H1 (cell line): ENCODE data around the gene DVL1. TPM values are rescaled to one million over a fixed set of nuclear protein-coding genes. Genes with fewer than 3 reads are reported as not detected.

ENCODE experiments used
- CTCF ChIA-PET: fragments of 300-600 bp; sonication (Branson Sonifier 250); formaldehyde crosslinking; loops from one replicate; lab custom pipeline; 2021; ENCODE audit not compliant: partially characterized antibody; lab: Charles Lee
- POLR2A ChIA-PET: fragments of 300-600 bp; sonication (Branson Sonifier 250); formaldehyde crosslinking; loops from one replicate; lab custom pipeline; 2021; ENCODE audit warnings: inconsistent platforms; ENCODE audit not compliant: partially characterized antibody; lab: Charles Lee
- DNase-seq, 2 experiments: peaks; one replicate each; pipeline versions ENCODE4 v3.0.0 to v3.0.0-alpha.2; 2010 to 2022; ENCODE audit warnings: low spot score in 2 of 2, low read depth in 1 of 2, mixed read lengths in 1 of 2
- FAIRE-seq: peaks from 2 replicates; lab custom pipeline; 2011; peaks lifted over from hg19 to GRCh38; lab: Jason Lieb, UNC
- H2AFZ ChIP-seq: 2 replicates; pipeline ENCODE4 v1.8.1; 2012; ENCODE audit warnings: low read length, inconsistent platforms
- H2AK5ac ChIP-seq: 2 replicates; pipeline ENCODE4 v1.6.1; 2013; ENCODE audit warnings: low read depth, low read length
- H2BK120ac ChIP-seq: replicated peaks from 2 replicates; pipeline ENCODE3; 2013; ENCODE audit warnings: low read depth, low read length, inconsistent platforms
- H2BK12ac ChIP-seq: 2 replicates; pipeline ENCODE4 v1.6.1; 2013; ENCODE audit warnings: low read depth, low read length
- H2BK15ac ChIP-seq: 2 replicates; pipeline ENCODE4 v1.6.1; 2013; ENCODE audit warnings: low read length
- H2BK20ac ChIP-seq: 2 replicates; pipeline ENCODE4 v1.6.1; 2013; ENCODE audit warnings: low read length
- H2BK5ac ChIP-seq: 2 replicates; pipeline ENCODE4 v1.6.1; 2013; ENCODE audit warnings: low read depth, low read length
- H3K14ac ChIP-seq: 2 replicates; pipeline ENCODE4 v1.6.1; 2013; ENCODE audit warnings: inconsistent platforms; ENCODE audit not compliant: insufficient read length
- H3K18ac ChIP-seq: 2 replicates; pipeline ENCODE4 v1.6.1; 2013; ENCODE audit warnings: low read length; ENCODE audit errors: extremely low read depth
- H3K23ac ChIP-seq: 2 replicates; pipeline ENCODE4 v1.6.1; 2013; ENCODE audit warnings: inconsistent platforms; ENCODE audit not compliant: insufficient read length
- H3K23me2 ChIP-seq: 2 replicates; pipeline ENCODE4 v1.6.1; 2013; ENCODE audit warnings: low read depth, low read length
- H3K27ac ChIP-seq: 2 replicates; pipeline ENCODE4 v1.6.1; 2011; ENCODE audit warnings: low read depth, low read length, inconsistent platforms
- H3K27me3 ChIP-seq, 4 experiments: replicated peaks in 1 of 4; 1 replicate in 1 of 4; 2 replicates in 3 of 4; pipeline versions ENCODE4 v1.6.1 to v1.8.1; 2011 to 2013; ENCODE audit warnings: low read length in 3 of 4, mild to moderate bottlenecking in 3 of 4, inconsistent platforms in 2 of 4, mixed read lengths in 2 of 4, moderate library complexity in 1 of 4; ENCODE audit not compliant: control insufficient read depth in 3 of 4, insufficient read depth in 3 of 4; ENCODE audit errors: extremely low read depth in 1 of 4
- H3K36me3 ChIP-seq, 4 experiments: 2 replicates each; pipeline versions ENCODE4 v1.6.1 to v1.8.1; 2011 to 2013; ENCODE audit warnings: mild to moderate bottlenecking in 4 of 4, low read length in 3 of 4, moderate library complexity in 2 of 4, control low read depth in 1 of 4, inconsistent platforms in 1 of 4; ENCODE audit not compliant: insufficient read depth in 4 of 4, control insufficient read depth in 2 of 4
- H3K4ac ChIP-seq: replicated peaks from 2 replicates; pipeline ENCODE3; 2013; ENCODE audit warnings: low read length, low read depth, mixed read lengths, inconsistent platforms; ENCODE audit not compliant: insufficient read length
- H3K4me1 ChIP-seq, 4 experiments: replicated peaks in 1 of 4; 1 replicate in 1 of 4; 2 replicates in 3 of 4; pipeline versions ENCODE4 v1.6.1 to v1.8.1; 2011 to 2013; ENCODE audit warnings: low read length in 3 of 4, inconsistent platforms in 2 of 4, mixed read lengths in 1 of 4; ENCODE audit not compliant: insufficient read depth in 4 of 4, control insufficient read depth in 3 of 4
- H3K4me2 ChIP-seq, 2 experiments: 2 replicates each; pipeline versions ENCODE4 v1.6.1 to v1.8.1; 2011 to 2013; ENCODE audit warnings: low read depth in 2 of 2, low read length in 2 of 2, control low read depth in 1 of 2, inconsistent platforms in 1 of 2, mild to moderate bottlenecking in 1 of 2; ENCODE audit not compliant: insufficient read depth in 1 of 2
- H3K4me3 ChIP-seq, 4 experiments: fragments of 200-600, 300-600 bp in 1 of 4; sonication (generic), shearing (Covaris generic), sonication (Bioruptor Twin) in 1 of 4; 2 replicates each; pipeline versions ENCODE4 v1.5.1 to v1.8.1; 2011 to 2016; ENCODE audit warnings: low read length in 4 of 4, low read depth in 3 of 4, control low read depth in 2 of 4, inconsistent platforms in 2 of 4, mild to moderate bottlenecking in 2 of 4, mixed read lengths in 1 of 4, moderate library complexity in 1 of 4; ENCODE audit not compliant: insufficient read depth in 2 of 4; ENCODE audit errors: extremely low read depth in 1 of 4
- H3K56ac ChIP-seq: replicated peaks from 2 replicates; pipeline ENCODE3; 2013; ENCODE audit warnings: low read depth, mild to moderate bottlenecking, mixed read lengths, low read length, inconsistent platforms; ENCODE audit not compliant: insufficient read length
- H3K79me1 ChIP-seq: 2 replicates; pipeline ENCODE4 v1.6.1; 2013; ENCODE audit warnings: low read depth, low read length, control low read depth
- H3K79me2 ChIP-seq, 2 experiments: 2 replicates each; pipeline versions ENCODE4 v1.6.1 to v1.8.1; 2012 to 2013; ENCODE audit warnings: low read length in 2 of 2, mild to moderate bottlenecking in 2 of 2, inconsistent platforms in 1 of 2; ENCODE audit not compliant: insufficient read depth in 2 of 2, control insufficient read depth in 1 of 2
- H3K9ac ChIP-seq, 4 experiments: replicated peaks in 1 of 4; 1 replicate in 1 of 4; 2 replicates in 3 of 4; pipeline versions ENCODE4 v1.6.1 to v1.8.1; 2011 to 2013; ENCODE audit warnings: low read depth in 3 of 4, low read length in 3 of 4, control low read depth in 2 of 4, mild to moderate bottlenecking in 2 of 4, moderate library complexity in 2 of 4, inconsistent platforms in 1 of 4; ENCODE audit errors: extremely low read depth in 1 of 4
- H3K9me3 ChIP-seq, 2 experiments: 2 replicates each; pipeline versions ENCODE4 v1.6.1 to v1.8.1; 2012 to 2013; ENCODE audit warnings: mild to moderate bottlenecking in 2 of 2, moderate library complexity in 2 of 2, control low read depth in 1 of 2, inconsistent platforms in 1 of 2, low read depth in 1 of 2, low read length in 1 of 2, mixed read lengths in 1 of 2; ENCODE audit not compliant: insufficient read depth in 2 of 2
- H4K20me1 ChIP-seq, 2 experiments: replicated peaks in 1 of 2; 2 replicates each; pipeline versions ENCODE3 to v1.8.1; 2011 to 2013; ENCODE audit warnings: inconsistent platforms in 2 of 2, low read length in 2 of 2, mild to moderate bottlenecking in 1 of 2; ENCODE audit not compliant: insufficient read depth in 2 of 2, control insufficient read depth in 1 of 2
- H4K5ac ChIP-seq: 2 replicates; pipeline ENCODE4 v1.6.1; 2013; ENCODE audit warnings: low read length, low read depth, mixed read lengths, inconsistent platforms; ENCODE audit not compliant: insufficient read length
- H4K8ac ChIP-seq: 2 replicates; pipeline ENCODE4 v1.8.0; 2013; ENCODE audit warnings: mild to moderate bottlenecking, moderate library complexity, low read length, inconsistent platforms; ENCODE audit not compliant: insufficient read depth; ENCODE audit errors: extremely low read depth
- H4K91ac ChIP-seq: replicated peaks from 2 replicates; pipeline ENCODE3; 2013; ENCODE audit warnings: low read length, mixed read lengths, inconsistent platforms; ENCODE audit not compliant: insufficient read length
- BCL11A ChIP-seq, 2 experiments: IDR thresholded peaks; one replicate each; pipeline ENCODE4 v1.6.1; 2011; ENCODE audit warnings: low read depth in 2 of 2, low read length in 2 of 2, mild to moderate bottlenecking in 2 of 2
- CBX8 ChIP-seq: fragments of 300-800, 300-1000 bp; sonication (generic); IDR thresholded peaks from 2 replicates; pipeline ENCODE4 v1.7.1; 2016; ENCODE audit warnings: low read depth, low read length, borderline replicate concordance
- FOSL1 ChIP-seq: IDR thresholded peaks from 2 replicates; pipeline ENCODE4 v1.6.1; 2011; ENCODE audit warnings: mild to moderate bottlenecking, low read depth, low read length, moderate library complexity; ENCODE audit not compliant: insufficient read depth
- GABPA ChIP-seq: IDR thresholded peaks from 2 replicates; pipeline ENCODE4 v1.6.1; 2011; ENCODE audit warnings: mild to moderate bottlenecking, low read length, moderate library complexity, borderline replicate concordance; ENCODE audit not compliant: insufficient read depth
- JUND ChIP-seq: IDR thresholded peaks from 2 replicates; pipeline ENCODE4 v1.6.1; 2011; ENCODE audit warnings: mild to moderate bottlenecking, improper control_type of control experiment, low read length
- POLR2A ChIP-seq, 2 experiments: IDR thresholded peaks; 1 replicate in 1 of 2; 2 replicates in 1 of 2; pipeline ENCODE4 v1.6.1; 2011; ENCODE audit warnings: low read depth in 2 of 2, low read length in 2 of 2, mild to moderate bottlenecking in 2 of 2; ENCODE audit errors: control extremely low read depth in 1 of 2
- RBBP5 ChIP-seq: IDR thresholded peaks from 2 replicates; pipeline ENCODE4 v1.7.1; 2012; ENCODE audit warnings: low read depth, mild to moderate bottlenecking, inconsistent platforms, low read length, moderate library complexity, borderline replicate concordance
- TEAD4 ChIP-seq: IDR thresholded peaks from 2 replicates; pipeline ENCODE4 v1.6.1; 2012; ENCODE audit warnings: low read depth, low read length, inconsistent platforms, mixed read lengths
- ZNF274 ChIP-seq: IDR thresholded peaks from 2 replicates; pipeline ENCODE4 v1.7.0; 2012; ENCODE audit warnings: low read length, borderline replicate concordance; ENCODE audit errors: extremely low read depth
- WGBS, 2 experiments: shearing (Covaris generic) in 1 of 2; methylation state at CpG; one replicate each; pipeline versions ENCODE4 v1.1.6 to v1.1.7; 2013 to 2015; ENCODE audit warnings: low lambda C conversion rate in 2 of 2, mixed read lengths in 2 of 2, inconsistent platforms in 1 of 2, low coverage in 1 of 2, missing lambda C conversion rate in 1 of 2; ENCODE audit not compliant: insufficient replicate concordance in 2 of 2, insufficient coverage in 1 of 2, insufficient read length in 1 of 2; ENCODE audit errors: extremely low coverage in 1 of 2, missing lambda C conversion rate in 1 of 2; 5-methylcytosine and 5-hydroxymethylcytosine counted together
- polyA plus RNA-seq, 7 experiments: library from polyadenylated mRNA; depleted of rRNA in 3 of 7; stranded (reverse) in 5 of 7; unstranded in 2 of 7; fragments of >200 nt in 5 of 7; fragments of 200-250 nt in 2 of 7; gene quantifications; 1 replicate in 5 of 7; 2 replicates in 1 of 7; 4 replicates in 1 of 7; pipeline versions ENCODE4 v1.2.1 to v1.2.3, GENCODE V29; 2011 to 2013; ENCODE audit warnings: missing spikeins in 2 of 7, mixed read lengths in 2 of 7
- total RNA-seq: library from RNA; stranded (reverse); fragmentation: NEBNext Ultra II Directional; extraction: Animal tissue kit (Norgen Biotek cat#: 25700); gene quantifications from 2 replicates; pipeline ENCODE4 v1.2.1, GENCODE V29; 2021

The DVL1 gene
- total and polyA plus RNA-seq, 2 of the 8 experiments (the other 6 are each of a cell fraction or from before 2014, with no cell fraction given) = 39.4 to 58.9 TPM

GRCh38 chr1:1307923-1308755, 41.1 kb downstream of the DVL1 start, which contains the start of the genes ACAP3 and PUSL1:
Gene ACAP3 (minus strand): TSS chr1:1307930. CDS start chr1:1307815, 115 bp downstream.
Gene PUSL1 (plus strand): TSS chr1:1308597. CDS start chr1:1308644, 47 bp downstream.
- CTCF ChIA-PET = interaction anchor here (0.8 kb wide), 1 partner anchor 16 kb away, joined by 3 read pairs; no protein-coding TSS in a partner anchor
- 1% methylated on average over 64 of the region's 131 CpGs; no CpG with 5 or more reads in 1 of the 2 experiments for WGBS, 2 experiments
- TF ChIP-seq CBX8 (no peak), FOSL1 (no peak), ZNF274 (no peak), RBBP5 (0 out of 2 replicates have a peak, but pooled peaks have one; percentile 25), POLR2A (IDR thresholded peaks at IDR 0.05; ENCODE audit: control extremely low read depth in 1 of 2, low read depth in 2 of 2, low read length in 2 of 2) (no peak), TEAD4 (peak; percentile 38; the same call in 1 of the 2 replicates), JUND (no peak), BCL11A (IDR thresholded peaks at IDR 0.05; ENCODE audit: low read depth in 2 of 2, low read length in 2 of 2) (no peak), GABPA (no peak)

More at GRCh38 chr1:1307923-1308755, 41.1 kb downstream of the DVL1 start, which contains the start of the genes ACAP3 and PUSL1:
- Histone ChIP-seq H2BK5ac (peak within 1 kb of the TSS; percentile 66; the same call in 1 of the 2 replicates), H3K27me3 (peaks cover 0 to 4% (median 1%) of the 10 kb centered on the region in 4 experiments; a peak in 1 of 7 replicates), H4K20me1 (peaks cover 5 to 28% of the 10 kb centered on the region in 2 experiments), H2BK120ac (no peak within 1 kb of the TSS), H3K4me2 (peak within 1 kb of the TSS; percentile 66 to 95), H3K4me3 (peak within 1 kb of the TSS; percentile 77 to 98 (median 87)), H3K23ac (peak within 1 kb of the TSS; percentile 59), H2BK20ac (no peak within 1 kb of the TSS), H3K79me1 (peaks cover 4% of the 10 kb centered on the region), H3K18ac (peak within 1 kb of the TSS; percentile 60), H2AK5ac (no peak within 1 kb of the TSS), H4K5ac (peak within 1 kb of the TSS; percentile 83), H3K23me2 (peaks cover 21% of the 10 kb centered on the region; the same call in 1 of the 2 replicates), H4K91ac (peak within 1 kb of the TSS; percentile 85), H3K4me1 (peaks cover 0 to 40% (median 31%) of the 10 kb centered on the region in 4 experiments; a peak in 6 of 7 replicates), H3K79me2 (peaks cover 0 to 6% of the 10 kb centered on the region in 2 experiments; a peak in 1 of 4 replicates), H2BK15ac (0 out of 2 replicates have a peak within 1 kb of the TSS, but pooled peaks have one; percentile 21), H4K8ac (no peak within 1 kb of the TSS; the same call in none of the 2 replicates), H3K36me3 (peaks cover 5 to 25% (median 18%) of the 10 kb centered on the region in 4 experiments; a peak in 7 of 8 replicates), H3K14ac (no peak within 1 kb of the TSS), H3K9me3 (no peaks in the 10 kb centered on the region), H2BK12ac (peak within 1 kb of the TSS; percentile 75; the same call in 1 of the 2 replicates), H3K9ac (peak within 1 kb of the TSS; percentile 45 to 71 (median 60); a peak in 6 of 7 replicates), H2AFZ (peak within 1 kb of the TSS; percentile 70; the same call in 1 of the 2 replicates), H3K56ac (peak within 1 kb of the TSS; percentile 46), H3K4ac (peak within 1 kb of the TSS; percentile 69), H3K27ac (no peak within 1 kb of the TSS; the same call in 1 of the 2 replicates)
- FAIRE-seq = no peak
- POLR2A ChIA-PET = no interaction called here
- peak in 1 of 2 experiments; percentile 87 for DNase-seq
